HG03575 (cell line): Measurements from ENCODE around the gene CCDC92B.
"Not testable (repeated sequence)": the region's sequence is repeated elsewhere in the genome, so short reads cannot be mapped to it uniquely, and the experiment has no call there.

Experiments
- ATAC-seq: cut with Tn5 transposase; IDR thresholded peaks from one replicate; pipeline ENCODE4 v1.9.1; 2021; ENCODE audit not compliant: unreplicated experiment, insufficient number of reproducible peaks, low FRiP score; ENCODE audit errors: extremely low read depth

The CCDC92B gene

DNA sequence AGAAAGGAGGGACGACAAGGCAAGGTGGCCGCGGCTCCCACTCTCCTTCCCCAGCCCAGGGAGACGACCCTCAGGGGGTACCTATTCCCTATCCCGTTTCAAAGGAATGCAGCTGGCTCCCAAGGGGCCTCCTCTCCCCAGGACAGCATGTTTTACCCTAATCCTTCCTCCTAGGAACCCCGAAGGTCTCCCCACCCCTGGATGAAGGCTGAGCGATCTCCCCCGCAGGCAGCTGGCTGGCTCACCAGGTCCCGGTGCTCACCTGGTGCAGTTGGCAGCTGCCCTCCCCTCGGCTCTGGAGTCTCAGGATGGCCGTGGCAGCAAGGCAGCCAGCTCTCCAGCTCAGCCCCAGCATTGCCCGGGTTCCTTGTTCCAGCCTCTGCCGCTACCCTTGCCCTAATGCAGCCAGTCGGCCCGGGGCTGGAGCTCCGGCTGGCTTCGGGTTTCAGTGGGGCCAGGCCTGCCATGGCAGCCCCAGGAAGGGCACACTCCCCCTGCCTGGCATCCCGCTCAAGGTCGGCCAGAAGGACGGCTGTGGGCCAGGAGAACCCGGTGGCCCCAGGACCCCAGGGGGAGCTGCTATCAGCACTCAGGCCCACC is 42.4 kb downstream of the CCDC92B start:
- no peak for ATAC-seq

GRCh38 chr17:2705888-2706795 is 43.3 kb downstream of the CCDC92B start:
- no peak for ATAC-seq

DNA sequence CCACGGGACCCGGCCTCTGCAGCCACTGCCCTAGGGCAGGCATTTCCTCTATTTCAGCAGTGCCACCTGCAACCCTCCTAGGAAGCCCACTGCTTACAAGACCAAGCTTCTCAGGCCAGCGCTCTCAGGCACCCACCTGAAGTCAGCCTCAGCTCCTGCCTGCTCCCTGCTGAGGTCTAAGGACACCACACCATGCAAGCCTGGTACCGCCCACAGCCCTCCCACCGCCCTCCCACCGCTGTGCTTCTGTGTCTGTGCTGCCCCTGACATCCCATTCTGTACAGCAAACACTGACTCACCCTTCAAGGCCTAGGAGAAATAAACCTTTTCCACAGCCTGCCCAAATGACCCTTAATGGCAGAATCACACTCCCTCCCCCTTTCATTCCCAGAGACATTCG is 44.2 kb downstream of the CCDC92B start:
- no peak for ATAC-seq

GRCh38 chr17:2704890-2705248 is 44.6 kb downstream of the CCDC92B start:
- ATAC-seq = no peak

DNA sequence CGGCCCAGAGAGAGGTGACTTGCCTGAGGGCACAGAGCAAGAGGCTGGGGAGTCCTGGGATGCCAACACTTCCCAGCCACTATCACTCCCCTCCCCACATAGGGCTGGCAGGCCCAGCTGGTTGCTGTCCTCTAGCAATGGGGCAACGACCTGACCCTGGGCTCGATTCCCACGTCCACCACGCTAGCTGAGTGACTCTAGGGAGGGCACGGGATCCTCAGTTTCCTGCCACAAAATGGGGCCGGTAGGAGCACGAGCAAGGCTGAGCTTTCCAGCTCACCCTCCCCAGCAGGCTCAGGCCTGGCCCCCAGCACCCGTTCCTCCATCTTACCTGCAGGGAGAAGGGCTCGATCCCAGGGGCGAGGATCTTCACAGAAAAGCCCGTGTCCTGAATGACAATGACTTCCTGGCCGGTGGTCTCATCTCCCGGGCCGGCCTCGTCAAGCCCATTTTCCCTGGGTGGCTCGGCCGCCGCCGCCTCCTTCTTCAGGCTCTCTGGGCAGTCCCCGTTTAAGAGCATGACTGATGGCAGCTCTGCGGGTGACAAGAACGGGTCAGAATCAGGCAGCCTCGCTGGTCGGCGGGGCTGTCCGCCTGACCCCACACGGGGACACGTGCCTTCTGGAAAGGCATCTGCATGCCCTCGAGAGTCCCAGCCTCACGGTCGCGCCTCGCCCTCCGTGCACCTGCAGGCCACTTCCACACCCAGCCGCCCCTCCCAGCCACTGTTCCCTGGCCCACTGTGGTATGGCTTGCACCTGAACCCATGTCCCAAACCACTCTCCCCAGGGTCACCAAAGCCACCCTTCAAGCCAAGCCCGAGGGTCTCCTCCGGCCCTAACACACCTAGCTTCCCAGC is 45.2 kb downstream of the CCDC92B start:
- ATAC-seq = no peak

DNA sequence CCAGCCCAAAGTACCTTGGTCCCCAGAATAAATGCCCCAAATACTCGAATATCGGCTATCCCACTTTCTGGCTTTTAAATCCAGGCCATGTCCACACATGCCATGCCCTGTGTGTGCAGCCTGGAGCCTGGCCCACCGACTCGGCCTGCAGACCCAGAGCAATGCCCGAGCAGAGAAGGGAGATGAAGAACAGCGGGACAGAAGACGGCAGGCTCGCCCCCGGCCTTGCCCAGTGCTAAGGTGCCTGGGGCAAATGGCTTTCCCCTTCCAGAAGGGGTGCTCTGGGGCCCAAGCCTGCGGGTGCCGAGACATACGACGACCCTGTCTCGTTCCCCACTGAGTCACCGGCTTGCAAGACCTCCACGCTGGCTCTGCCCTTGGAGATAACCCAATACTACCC is 45.8 kb downstream of the CCDC92B start:
- no peak for ATAC-seq

DNA sequence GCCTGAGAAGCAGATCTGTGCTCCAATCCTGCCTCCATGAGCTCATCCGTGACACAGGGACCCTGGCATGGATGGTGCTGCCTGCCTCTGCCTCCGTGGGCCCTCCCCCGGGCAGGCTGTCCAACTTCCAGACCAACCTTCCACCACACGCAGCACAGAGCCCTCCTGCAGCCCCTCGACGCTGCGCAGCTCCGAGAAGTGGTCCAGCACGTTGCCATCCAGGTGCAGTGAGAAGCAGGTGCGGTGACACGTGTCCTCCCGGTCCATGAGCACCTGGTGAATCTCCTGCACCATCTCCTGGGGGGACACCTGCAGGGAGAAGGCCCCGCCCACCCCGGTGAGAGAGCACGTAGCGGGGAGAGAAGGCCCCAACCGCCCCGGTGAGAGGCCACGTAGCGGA is 46.3 kb downstream of the CCDC92B start:
- ATAC-seq = no peak

DNA sequence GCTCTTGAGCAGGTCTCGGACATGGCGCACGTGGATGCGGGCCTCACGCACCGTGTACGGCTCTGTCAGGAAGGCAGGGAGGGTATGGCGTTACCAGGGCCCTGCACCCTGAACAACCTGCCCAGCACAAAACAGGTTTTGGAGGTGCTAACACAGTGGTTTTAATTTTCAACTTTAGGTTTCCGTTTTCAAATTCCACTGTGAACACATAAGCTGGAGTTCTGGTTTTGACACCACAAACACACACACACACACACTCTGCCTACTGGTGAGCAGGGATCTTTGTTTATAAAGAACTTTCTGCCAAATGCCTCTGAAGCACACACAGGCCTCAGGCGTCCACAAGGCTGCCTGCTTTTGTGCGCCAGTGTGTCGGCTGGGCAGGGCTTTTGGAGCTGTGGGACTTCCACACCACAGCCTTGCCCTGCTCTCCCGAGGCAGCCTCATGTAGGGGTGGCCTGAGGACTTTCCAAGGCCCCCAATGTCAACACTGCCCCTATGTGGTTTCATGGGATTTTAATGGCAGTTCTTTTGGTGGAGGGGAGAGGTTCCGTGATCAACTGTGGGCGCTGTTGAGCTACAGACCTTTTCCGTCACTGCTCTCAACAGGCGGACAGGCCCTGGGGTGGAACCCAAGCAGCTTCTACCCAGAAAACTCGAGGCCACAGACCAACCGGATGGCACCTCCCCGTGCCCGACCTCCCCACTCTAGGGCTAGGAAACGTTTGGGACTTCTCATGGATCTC is 47.3 kb downstream of the CCDC92B start:
- no peak for ATAC-seq

- no peak for ATAC-seq
These were observed 48.1 kb downstream of the CCDC92B start for GRCh38 chr17:2701161-2701995.

GRCh38 chr17:2700491-2701141 is 48.8 kb downstream of the CCDC92B start:
- ATAC-seq = no peak

- ATAC-seq = no peak
These were observed 49.4 kb downstream of the CCDC92B start for GRCh38 chr17:2700030-2700490.

DNA sequence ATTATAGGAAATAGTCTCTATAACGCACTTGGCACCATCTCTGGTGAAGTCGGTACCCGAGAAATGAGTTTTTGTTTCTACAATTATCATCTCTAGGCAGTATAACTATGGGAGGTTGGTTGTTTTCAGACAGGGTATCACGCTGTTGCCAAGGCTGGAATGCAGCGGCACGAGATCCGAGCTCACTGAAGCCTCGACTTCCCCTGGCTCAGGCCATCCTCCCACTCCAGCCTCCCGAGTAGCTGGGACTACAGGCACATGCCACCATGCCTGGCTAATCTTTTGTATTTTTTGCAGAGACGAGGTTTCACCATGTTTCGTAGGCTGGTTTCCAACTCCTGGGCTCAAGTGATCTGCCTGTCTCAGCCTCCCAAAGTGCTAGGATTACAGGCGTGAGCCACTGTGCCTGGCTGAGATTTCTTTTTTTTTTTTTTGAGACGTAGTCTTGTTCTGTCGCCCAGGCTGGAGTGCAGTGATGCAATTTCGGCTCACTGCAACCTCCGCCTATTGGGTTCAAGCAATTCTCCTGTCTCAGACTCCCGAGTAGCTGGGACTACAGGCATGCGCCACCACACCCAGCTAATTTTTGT is 50.1 kb downstream of the CCDC92B start:
- not testable (repeated sequence) for ATAC-seq

DNA sequence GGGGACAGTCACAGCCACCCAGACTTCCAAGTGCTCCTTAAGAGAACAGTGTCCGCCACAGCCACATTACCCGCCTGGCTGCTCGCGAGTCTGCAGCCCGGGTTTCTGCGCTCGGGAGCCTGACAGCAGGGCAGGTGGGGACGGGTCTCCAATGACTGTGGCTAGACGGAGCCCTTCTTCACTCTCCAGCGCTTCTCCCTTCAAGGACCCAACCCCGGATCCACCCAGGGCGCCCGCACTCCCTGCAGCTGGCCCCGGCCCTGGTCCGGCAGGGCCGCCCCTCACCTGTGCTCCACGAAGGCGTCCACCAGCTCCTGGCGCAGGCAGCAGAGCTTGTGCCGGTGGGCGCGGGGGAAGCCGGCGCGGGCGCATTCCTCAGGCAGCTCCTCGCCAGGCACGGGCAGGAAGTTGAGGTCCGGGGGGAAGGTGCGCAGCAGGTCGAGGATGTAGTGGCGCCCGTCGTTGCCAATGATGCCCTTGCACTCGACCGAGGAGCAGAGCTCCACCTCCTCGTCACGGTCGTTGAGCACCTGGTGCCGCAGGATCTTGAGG is 51.8 kb downstream of the CCDC92B start:
- no peak for ATAC-seq

DNA sequence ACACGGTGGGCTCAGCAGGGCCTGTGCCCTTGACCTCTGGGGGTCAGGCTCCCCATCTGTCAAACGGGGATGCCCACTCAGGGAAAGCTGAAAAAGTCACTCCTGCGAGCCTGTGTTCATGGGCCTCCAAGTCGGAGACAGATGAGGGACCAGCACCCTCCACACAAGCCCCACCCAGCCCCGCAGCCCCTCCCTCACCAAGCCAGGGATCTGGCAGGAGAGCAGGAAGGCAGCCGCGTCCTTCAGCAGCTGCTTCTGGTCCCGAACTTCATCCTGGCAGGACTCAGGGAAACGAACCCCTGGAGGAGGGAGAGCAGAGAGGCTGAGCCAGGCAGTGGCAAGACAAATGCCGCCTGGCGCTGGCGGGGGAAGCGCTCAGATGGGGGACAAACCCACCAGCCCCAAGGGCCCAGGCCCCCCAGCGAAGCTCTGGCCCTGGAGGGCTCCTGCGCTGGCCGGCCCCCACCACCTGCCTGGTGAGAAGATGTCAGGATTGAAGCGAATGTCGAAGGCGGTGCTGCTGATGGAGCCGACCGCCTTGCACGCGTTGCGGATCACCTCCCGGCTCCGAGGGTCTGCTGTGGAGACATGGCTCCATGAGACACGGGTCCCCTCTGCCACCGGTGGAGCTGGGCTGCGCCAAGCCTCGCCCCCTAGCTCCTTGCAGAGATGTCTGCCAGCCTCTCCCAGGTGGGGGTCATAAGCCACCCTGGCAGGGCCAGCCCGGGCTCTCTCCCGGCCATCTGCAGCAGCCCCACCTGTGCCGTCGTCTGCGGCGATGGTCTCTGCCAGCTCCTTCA is 53.3 kb downstream of the CCDC92B start:
- ATAC-seq = no peak

DNA sequence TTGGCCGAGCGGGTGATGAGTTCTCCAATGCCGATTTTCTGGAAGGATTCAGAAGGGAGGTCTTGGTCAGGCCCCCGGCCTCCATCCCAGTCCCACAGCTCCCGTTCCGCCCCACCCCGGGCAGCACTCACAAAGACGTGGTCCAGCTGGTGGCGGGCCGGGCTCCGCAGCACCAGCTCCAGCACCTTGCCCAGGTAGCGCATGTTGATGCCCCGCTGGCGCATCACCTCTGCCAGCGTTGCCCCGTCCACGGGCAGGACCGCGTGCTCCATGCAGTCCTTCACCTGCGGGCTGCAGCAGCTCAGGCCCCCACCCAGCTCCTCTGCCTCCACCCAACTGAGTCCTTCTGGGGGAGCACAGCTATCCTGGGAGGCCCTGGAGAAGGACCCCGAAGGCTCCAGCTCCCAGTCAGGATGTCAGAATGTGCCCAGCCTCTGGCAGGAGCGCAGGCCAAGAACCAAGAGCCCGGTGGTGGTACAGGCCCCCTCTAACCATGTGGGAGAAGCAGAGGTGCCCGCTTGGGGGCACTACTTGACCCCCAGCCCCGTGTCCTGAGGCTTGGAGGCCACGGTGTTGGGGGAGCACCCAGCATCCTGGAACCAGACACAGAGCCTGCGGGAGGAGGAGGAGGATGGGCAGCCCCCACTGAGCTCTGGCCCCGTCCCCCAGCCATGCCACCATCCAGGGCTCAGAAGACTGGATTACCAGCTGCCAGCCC is 54.0 kb downstream of the CCDC92B start:
- ATAC-seq = no peak
